GM20431 (cell line): ENCODE results near the gene CD48.
"Not testable (repeated sequence)": the region's sequence is repeated elsewhere in the genome, so short reads cannot be mapped to it uniquely, and the experiment has no call there.

Source experiments
- in situ Hi-C: fragments of 300-500 bp; cut with MseI, MboI; formaldehyde crosslinking; loops from one replicate; pipeline ENCODE4 v1.15.0; 2020; ENCODE audit warnings: low sequenced_read_pairs; ENCODE audit not compliant: unreplicated experiment

Gene CD48

DNA sequence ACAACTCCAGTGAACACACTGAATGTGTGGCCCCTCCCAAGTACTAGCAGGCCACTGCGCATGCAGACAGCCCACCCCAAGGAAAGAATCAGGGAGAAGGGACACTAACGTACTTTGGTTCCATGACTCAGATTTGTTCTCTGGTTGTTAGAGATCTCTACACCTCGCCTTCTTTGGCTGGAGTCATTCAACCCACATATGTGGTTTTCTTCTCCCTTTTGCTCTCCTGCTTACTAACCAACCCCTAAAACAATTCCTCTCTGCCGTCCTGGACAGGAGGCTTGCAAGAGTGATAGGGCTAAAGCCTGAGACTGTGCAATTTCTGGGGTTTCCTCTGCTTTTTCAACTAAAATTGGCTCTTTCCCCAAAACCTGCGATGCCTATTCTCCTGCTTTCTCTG lies 5.7 kb upstream of the CD48 start:
- in situ Hi-C loops: no loop called here

DNA sequence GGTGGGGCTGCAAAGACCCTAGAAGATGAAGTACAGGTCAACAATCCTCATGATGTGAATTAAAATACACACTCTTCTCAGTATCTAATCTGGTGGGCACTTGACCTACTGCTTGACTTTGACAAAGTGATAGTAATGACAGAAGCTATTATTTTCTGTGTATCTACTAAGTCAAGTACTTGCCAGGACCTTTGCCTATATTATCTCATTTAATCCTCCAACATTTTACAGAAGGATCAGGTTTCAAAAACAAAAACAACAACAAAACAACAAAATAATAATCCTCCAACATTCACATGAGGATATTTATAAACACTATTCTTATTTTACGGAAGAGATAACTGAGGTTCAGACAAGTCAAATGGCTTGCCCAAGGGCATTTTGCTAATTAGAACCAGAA lies 4.4 kb upstream of the CD48 start:
- in situ Hi-C loops: no loop called here

DNA sequence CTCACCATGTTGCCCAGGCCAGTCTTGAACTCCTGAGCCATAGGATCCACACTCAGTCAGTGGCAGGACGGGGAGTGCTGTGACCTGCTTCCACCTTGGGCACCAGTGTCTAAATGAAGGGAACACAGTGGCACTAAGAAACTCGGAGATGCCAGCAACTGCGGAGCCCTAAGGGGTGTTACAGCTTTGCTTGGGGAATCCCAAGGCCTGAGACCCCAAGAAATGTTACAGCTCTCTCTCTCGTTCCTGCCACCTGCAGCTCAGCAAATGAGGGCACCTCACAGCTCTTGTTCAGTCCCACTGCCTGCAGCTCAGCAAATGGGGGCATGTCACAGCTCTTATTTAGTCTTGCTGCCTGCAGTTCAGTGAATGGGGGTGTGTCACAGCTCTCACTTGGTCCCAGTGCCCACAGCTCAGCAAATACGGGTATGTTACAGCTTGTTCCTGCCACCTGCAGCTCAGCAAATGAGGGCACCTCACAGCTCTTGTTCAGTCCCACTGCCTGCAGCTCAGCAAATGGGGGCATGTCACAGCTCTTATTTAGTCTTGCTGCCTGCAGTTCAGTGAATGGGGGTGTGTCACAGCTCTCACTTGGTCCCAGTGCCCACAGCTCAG lies 2.5 kb upstream of the CD48 start:
- in situ Hi-C loops: not testable (repeated sequence)

DNA sequence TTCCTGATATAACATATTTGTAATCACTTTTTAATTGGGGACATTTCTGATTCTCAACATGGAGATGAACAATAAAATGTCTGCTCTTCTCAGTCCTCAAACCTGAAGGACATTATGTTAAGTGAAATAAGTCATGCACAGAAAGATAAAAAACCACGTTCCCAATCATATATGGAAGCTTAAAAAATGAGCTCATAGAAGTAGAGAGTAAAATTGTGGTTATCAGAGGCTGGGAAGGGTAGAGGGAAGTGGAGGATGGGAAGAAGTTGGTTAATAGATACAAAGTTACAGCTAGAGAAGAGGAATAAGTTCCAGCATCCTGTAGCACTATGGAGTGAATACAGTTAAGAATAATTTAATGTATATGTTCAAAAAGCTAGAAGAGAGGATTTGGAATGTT lies 1.5 kb upstream of the CD48 start:
- in situ Hi-C loops: no loop called here

DNA sequence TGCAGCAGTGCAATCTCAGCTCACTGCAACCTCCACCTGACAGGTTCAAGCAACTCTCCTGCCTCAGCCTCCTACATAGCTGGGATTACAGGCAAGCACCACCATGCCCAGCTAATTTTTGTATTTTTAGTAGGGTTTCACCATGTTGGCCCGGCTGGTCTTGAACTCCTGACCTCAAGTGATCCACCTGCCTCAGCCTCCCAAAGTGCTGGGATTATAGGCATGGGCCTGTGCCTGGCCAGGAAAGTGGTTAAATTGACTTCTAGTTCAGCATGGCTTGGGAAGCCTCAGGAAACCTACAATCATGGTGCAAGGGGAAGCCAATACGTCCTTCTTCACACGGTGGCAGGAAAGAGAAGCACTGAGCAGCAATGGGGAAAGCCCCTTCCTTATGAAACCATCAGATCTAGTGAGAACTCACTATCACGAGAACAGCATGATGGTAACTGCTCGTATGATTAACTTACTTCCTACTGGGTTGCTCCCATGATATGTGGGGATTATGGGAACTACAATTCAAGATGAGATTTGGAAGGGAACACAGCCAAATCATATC lies 981 bp upstream of the CD48 start:
- in situ Hi-C loops: not testable (repeated sequence)

DNA sequence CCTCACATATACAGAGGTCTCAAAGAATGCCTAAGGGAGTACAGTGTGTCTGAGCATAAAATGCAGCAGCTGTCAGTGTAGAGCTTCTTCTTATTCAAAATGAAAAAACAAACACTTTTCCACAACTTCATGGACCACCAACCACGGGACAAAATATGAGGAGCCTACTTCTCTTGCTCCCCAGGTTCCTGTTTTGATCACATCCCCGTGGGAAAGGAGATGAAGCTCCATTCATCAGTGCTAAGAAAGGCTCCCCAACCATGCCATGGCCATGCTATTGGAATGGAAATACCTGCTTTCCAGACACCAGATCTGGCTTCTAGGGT lies 383 bp downstream of the CD48 start:
- in situ Hi-C loops: no loop called here

DNA sequence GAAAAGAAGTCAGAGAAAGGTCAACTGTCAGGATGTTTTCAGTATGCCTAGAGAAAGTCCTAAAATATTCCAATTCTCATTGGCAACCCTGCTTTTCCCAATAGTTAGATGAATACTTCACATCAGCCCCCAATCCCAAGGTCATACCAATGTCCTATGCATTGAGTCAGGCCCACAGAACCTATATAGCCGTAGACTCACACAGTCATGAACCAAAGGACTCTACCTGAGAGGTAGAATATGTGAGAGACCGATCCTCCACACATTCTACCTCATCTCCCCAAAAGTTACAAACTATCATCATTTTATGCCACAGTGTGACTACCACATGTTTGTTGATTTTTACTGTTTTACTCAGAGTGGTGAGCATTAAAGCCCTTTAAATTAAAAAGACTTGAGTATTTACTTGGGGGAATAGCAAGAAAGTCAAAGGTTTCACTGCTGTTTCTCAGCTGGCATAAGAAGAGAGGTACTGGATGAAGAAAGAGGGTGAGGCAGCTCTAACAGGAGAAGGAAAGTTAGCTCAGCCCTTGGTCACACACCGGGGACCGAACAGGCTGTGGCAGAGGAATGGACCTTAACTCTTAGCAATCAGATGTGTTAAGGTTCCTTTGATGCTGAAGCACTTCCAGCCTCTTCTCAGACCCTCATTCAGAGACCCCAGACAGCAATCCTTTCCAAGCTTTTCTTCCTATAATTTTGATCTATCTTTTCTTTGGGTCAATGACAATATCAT lies 937 bp downstream of the CD48 start:
- in situ Hi-C loops: no loop called here

DNA sequence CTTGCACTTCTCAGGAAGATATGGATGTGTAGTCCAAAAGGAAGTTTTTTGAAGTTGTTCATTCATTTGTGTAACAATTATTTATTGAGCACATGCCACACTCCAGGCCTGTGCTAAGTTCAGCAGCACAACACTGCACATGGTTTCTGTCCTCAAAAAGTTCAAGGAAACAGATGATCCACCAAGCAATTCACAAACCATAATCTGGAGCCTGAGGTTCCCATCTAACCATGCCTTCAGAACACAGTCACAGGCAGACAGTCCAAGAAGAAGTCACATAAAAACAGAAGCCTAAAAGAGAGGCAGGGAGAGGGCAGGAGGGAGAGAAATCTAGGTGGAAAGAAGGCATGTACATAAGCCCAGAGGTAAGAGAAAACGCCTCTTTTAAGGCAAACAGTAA lies 1.9 kb downstream of the CD48 start:
- in situ Hi-C loops: no loop called here

DNA sequence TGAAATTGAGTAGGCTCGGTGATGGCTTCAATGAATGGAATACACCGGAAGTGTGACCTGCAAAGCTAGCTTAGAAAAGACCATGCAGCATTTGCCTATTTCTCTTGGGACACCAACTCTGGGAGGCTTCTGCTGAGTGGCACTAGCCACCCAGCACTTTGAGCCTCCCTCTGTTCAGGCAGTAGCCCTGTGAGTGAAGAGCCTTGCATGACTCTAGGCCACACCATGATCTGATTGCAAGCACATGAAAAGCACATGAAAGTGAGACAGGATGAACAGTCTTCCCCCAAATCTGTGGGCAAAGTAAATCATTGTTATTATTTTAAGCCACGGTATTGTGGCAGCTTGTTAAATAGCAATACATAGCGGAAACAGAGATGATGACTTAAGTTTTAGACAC lies 2.8 kb downstream of the CD48 start:
- in situ Hi-C loops: no loop called here

DNA sequence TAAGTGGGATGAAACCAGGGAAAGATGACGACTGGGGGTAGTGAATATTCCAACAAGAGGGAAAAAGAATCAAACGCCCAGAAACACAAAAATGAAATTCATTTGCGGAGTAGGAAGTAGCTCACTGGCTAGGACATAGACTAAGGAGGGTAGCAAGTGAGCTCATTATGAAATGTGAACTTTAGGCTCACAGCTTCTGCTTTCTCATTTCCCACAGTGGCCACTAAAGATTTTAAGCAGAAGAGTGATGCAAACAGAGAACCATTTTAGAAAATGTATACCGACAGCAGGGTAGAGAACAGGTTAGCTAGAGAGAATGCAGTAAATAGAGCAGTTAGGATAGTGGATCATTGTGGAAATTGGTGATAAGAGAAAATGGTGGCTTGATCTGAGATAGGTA lies 3.5 kb downstream of the CD48 start:
- in situ Hi-C loops: no loop called here

DNA sequence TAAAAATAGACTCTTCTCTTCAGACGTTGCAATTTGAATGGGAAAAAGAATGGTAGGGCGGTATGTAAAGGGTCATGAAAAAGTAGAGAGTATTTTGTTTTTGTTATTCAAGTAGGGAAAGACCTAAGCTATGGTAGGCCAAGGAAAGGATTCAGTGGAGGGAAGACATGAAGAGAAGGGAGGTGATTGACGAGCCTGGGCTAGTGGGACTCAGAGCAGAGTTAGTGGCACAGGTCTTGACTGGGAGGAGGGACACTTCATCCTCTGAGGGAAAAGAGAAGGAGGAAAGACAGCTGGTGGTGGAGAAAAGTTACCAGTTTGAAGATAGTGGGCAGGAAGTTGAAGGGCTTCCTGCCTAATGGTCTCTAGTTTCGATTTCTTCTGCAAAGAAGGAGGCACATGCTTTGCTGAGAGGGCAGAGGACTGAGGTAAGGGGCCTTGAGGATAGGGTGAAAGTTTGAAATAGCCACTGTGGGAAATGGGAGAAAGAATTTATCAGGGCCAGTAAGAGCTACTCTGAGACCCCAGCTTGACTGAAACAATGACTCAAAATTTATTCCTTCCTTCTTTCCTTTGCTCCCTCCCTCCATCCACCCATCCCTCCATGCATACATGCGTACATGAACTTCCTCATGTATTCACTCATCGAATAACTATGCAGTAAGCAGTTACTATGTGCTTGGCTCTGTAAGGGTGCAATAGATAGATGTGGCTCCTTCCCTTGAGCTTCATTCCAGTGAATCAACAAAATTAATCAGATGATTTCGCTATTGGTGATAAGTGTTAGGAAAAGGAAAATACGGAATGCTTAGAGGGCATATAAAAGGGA lies 4.2 kb downstream of the CD48 start:
- in situ Hi-C loops: no loop called here

DNA sequence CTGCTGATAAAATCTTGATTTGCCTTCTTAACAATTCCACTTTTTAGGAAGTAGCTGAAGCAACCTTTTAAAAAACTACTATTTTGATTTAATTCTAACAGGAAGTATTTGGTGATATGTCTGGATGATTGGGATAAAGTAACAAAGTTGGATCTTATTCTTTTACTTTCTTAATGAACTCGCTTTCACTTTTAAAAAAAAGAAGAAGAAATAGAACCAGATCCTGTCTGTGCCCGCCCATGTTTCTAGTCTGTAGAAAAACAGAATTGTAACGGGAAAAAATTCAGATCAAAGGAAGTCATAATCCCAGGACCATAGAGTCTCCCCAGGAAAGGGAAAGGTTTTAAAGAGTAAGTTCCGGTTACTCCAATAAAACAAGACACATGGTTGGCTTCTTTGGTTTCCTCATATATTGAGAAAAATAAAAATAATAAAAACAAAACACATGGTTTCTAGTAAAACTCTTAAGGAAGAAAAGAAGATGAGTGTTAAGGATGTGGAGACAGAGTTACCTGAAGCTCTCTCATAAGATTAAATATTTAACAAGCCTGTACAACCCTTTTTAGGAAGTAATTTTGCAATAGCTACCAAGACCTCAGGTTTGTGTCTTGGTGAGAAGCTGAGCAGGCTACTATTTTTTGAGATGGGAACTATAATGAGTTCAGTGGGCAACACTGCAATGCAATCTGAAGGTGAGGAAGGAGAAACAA lies 4.9 kb downstream of the CD48 start:
- in situ Hi-C loops: no loop called here

DNA sequence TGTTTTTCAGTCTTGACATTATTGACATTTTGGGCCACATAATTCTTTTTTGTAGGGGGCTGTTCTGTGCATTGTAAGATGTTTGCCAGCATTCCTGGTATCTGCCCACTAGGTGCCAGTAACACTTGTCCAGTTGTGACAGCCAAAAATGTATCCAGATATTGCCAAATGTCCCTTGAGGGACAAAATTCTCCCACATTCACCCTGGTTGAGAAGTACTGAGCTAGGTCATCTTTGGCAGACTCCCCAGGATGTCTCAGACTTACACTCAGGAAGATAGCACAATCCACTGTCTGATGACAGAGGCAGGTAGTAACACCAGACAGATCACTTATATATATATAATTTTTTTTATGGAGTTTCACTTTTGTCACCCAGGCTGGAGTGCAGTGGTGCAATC lies 5.9 kb downstream of the CD48 start:
- in situ Hi-C loops: no loop called here

DNA sequence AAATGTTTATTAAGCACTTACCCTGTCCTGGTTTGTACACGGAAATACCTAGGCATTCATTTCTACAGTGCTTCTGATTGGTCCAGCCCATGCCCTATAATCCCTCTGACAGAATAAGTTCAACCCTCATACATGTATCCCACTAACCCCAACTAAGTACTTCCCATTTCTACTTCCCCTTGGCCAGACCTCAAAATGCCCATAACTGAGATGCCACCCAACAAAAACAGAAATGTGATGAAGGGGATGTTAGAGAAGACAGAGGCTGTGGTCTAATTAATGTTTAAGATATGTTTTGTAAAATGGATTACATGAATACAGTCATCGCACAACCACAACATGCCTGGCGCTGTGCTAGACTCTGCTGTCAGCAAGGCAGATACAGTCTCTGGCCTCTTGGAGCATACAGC lies 6.4 kb downstream of the CD48 start:
- in situ Hi-C loops: not testable (repeated sequence)

DNA sequence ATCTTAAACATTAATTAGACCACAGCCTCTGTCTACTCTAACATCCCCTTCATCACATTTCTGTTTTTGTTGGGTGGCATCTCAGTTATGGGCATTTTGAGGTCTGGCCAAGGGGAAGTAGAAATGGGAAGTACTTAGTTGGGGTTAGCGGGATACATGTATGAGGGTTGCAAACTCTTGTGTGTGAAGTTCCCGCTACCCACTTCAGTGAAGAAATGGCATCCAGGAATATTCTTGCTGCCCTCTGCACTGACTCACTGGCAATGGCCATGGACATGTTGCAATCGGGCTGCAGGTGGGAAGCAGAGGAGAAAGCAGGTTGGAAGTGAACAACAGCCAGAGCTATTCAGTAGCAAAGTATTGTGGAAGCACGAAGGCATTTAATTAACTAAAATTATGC lies 7.4 kb downstream of the CD48 start:
- in situ Hi-C loops: no loop called here

DNA sequence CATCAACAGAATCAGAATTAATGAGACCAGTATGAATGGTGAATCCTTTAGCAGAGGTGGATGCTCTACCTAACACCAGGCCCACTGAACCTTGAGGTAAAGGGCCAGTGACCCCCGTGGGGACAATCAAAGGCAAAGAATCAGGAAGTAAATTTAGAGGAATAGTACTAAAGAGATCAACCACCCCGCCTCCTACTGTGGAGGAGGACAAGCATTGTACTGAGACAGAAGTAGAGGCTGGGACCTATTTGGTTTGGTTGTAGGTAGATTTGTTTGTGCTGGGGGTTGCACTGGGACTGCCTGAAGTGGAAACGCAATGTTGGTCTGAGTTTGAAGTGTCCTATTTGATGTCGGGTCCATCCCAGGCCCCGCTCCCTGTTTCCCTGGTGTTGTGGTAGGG lies 9.5 kb downstream of the CD48 start:
- in situ Hi-C loops: no loop called here

DNA sequence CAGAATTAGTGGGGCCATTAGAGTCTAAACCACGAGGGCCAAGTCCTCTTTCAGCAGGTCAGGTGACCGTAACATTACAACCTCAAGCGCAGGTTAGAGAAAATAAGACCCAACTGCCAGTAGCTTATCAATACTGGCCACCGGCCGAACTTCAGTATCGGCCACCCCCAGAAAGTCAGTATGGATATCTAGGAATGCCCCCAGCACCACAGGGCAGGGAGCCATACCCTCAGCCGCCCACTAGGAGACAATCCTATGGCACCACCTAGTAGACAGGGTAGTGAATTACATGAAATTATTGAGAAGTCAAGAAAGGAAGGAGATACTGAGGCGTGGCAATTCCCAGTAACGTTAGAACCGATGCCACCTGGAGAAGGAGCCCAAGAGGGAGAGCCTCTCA lies 19.2 kb downstream of the CD48 start:
- in situ Hi-C loops: loop anchor here (25.0 kb wide), 1 partner anchor 270 kb away; the partner anchor contains the start of gene ITLN2

DNA sequence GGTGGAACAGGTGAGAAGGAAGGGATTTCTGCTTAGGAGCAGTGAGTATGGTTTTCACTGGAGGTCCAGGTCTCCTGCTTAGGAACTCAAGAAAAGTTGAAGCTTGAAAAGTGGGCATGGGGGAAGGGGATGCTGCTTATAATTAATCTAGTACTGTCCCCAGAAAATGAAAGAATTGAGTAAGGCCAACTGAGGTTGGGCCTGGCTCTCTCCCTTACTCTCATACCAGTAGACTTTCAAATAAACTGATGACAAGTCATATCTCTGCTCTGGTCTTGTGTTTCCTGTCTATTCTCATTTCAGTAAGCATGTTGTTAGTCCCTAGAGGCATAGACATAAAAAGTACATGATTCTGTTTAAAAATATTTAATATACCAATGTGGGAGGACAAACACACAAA lies 26.4 kb downstream of the CD48 start:
- in situ Hi-C loops: loop anchor here (25.0 kb wide), 1 partner anchor 277 kb away; the partner anchor contains the start of gene ITLN2

DNA sequence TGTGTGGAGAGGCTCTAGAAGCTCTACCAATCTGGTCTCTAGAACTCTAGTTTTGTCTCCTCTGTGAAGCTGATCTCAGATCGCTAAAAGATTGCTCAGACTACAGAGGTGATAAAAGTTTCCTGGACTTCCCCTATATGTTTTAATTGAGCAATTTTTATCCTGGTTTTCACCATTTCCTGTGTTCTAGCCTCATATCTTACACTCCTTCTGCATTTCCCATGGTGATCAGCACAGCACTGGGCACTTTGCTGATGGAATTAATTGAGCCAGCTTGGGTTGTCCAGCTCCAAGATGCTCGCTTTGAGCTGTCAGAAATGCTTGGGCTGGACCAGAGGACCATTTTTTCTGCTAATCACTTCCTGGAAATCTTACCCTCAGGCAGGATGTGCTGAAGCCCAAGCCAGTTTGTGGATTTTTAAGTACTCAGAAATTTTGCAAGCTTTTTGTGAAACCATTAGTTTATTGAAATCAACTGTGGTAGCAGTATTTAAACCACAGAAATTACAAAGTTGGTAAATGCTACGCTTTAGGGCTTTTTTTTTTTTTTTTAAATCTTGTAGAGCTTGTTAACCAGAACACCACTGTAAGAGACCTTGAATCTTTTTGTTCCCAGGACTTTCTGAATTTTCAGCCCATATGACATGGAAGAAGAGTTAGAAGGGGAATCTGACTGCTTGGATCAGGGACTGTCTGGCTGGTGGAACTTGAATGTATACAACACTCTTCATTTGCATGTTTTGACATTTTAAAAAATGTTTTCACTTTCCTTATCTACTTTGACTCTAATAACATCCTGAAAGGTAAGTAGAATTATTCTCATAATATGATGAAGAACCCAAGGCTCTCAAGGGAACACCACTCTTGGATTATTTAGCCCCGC lies 28.4 kb downstream of the CD48 start:
- in situ Hi-C loops: loop anchor here (25.0 kb wide), 1 partner anchor 279 kb away; the partner anchor contains the start of gene ITLN2

DNA sequence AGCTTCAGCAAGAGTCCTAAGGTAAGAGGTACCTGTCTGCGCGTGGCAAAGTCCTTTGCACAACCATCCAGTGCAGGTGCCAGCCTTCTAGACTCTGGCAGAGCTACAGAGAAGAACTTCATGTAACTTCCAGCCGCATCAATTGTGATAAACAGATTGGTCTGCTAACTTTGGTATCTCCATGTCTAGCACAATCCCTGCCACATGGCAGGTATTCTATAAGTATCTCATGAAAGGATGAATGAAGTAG lies 29.8 kb downstream of the CD48 start:
- in situ Hi-C loops: loop anchor here (25.0 kb wide), 1 partner anchor 280 kb away; the partner anchor contains the start of gene ITLN2
